Measurements from ENCODE around the gene LLCFC1. TPM values are rescaled to one million over a fixed set of nuclear protein-coding genes. Genes with fewer than 3 reads are reported as not detected.

LLCFC1 gene
- total and polyA plus RNA-seq, 12 donors, result not detected

- TF ChIP-seq CTCF (IDR thresholded peaks at IDR 0.05), result no peak
- DNase-seq, result no peak
Observed at GRCh38 chr7:142892951-142893350, 46.3 kb upstream of the LLCFC1 start.

GRCh38 chr7:142894112-142894984 is 44.9 kb upstream of the LLCFC1 start:
- 64 to 68% methylated on average over 12 of the region's 12 CpGs for WGBS, 2 donors
- ATAC-seq (no peak), DNase-seq (no peak)
- no peak overlapping the region for H3K4me3 ChIP-seq
- no peaks in the 10 kb centered on the region for H3K36me3 ChIP-seq
- TF ChIP-seq CTCF (IDR thresholded peaks at IDR 0.05), result no peak
- intact Hi-C loops (cut with DNase I), result loop anchor here in 1 of 10 donors (10.0 kb wide), 1 partner anchor 60 kb away; no protein-coding TSS in a partner anchor
- no peak overlapping the region for H3K27ac ChIP-seq
- no peaks in the 10 kb centered on the region for H3K4me1 ChIP-seq
- no peaks in the 10 kb centered on the region for H3K9me3 ChIP-seq
- peaks cover 0 to 52% (median 17%) of the 10 kb centered on the region in 7 donors for H3K27me3 ChIP-seq

More at GRCh38 chr7:142892951-142893350, 46.3 kb upstream of the LLCFC1 start:
- intact Hi-C loops (cut with DNase I), result loop anchor here in 1 of 10 donors (10.0 kb wide), 1 partner anchor 58 kb away; no protein-coding TSS in a partner anchor
- Histone ChIP-seq H3K9me3 (no peaks in the 10 kb centered on the region), H3K27me3 (peaks cover 0 to 38% (median 17%) of the 10 kb centered on the region in 7 donors), H3K4me1 (no peaks in the 10 kb centered on the region), H3K36me3 (no peaks in the 10 kb centered on the region), H3K27ac (no peak overlapping the region), H3K4me3 (no peak overlapping the region)
- no peak for ATAC-seq
- WGBS, 2 donors, result 76 to 84% methylated on average over 5 of the region's 5 CpGs

GRCh38 chr7:142894985-142895593 is 44.2 kb upstream of the LLCFC1 start:
- Histone ChIP-seq H3K36me3 (no peaks in the 10 kb centered on the region), H3K27ac (no peak overlapping the region), H3K4me1 (no peaks in the 10 kb centered on the region), H3K9me3 (no peaks in the 10 kb centered on the region), H3K27me3 (peaks cover 0 to 59% (median 17%) of the 10 kb centered on the region in 7 donors), H3K4me3 (no peak overlapping the region)
- no peak for TF ChIP-seq CTCF (IDR thresholded peaks at IDR 0.05)
- DNase-seq (no peak), ATAC-seq (no peak)
- intact Hi-C loops (cut with DNase I), result loop anchor here in 1 of 10 donors (10.0 kb wide), 1 partner anchor 60 kb away; no protein-coding TSS in a partner anchor
- 60 to 61% methylated on average over 6 of the region's 6 CpGs for WGBS, 2 donors

GRCh38 chr7:142896151-142896550 is 43.1 kb upstream of the LLCFC1 start:
- no peak overlapping the region for H3K4me3 ChIP-seq
- peaks cover 0 to 59% (median 17%) of the 10 kb centered on the region in 7 donors for H3K27me3 ChIP-seq
- no peak for ATAC-seq
- WGBS, 2 donors, result 85 to 90% methylated on average over 3 of the region's 3 CpGs
- no peaks in the 10 kb centered on the region for H3K36me3 ChIP-seq
- no peaks in the 10 kb centered on the region for H3K9me3 ChIP-seq
- no peaks in the 10 kb centered on the region for H3K4me1 ChIP-seq
- no peak overlapping the region for H3K27ac ChIP-seq
- TF ChIP-seq CTCF (IDR thresholded peaks at IDR 0.05), result no peak
- DNase-seq, result no peak
- intact Hi-C loops (cut with DNase I), result loop anchor here in 1 of 10 donors (10.0 kb wide), 1 partner anchor 61 kb away; no protein-coding TSS in a partner anchor
